HEK293 (cell line): ENCODE data around the gene JADE3.

Experiments used
- ATF2 ChIP-seq: fragments of 450-650 bp; formaldehyde crosslinking; IDR thresholded peaks from 2 replicates; pipeline ENCODE4 v1.5.1; 2016; ENCODE audit warnings: missing biosample characterization, missing genetic modification characterization, low read depth
- HOXC10 ChIP-seq: sonication (generic); formaldehyde crosslinking; IDR thresholded peaks from 2 replicates; pipeline ENCODE4 v1.8.1; 2023; ENCODE audit warnings: mild to moderate bottlenecking, missing genetic modification reagents
- INSM2 ChIP-seq: fragments of 450-650 bp; formaldehyde crosslinking; IDR thresholded peaks from 2 replicates; pipeline ENCODE4 v1.5.1; 2016; ENCODE audit warnings: missing biosample characterization, missing genetic modification characterization
- MYNN ChIP-seq: fragments of 450-650 bp; formaldehyde crosslinking; IDR thresholded peaks from 2 replicates; pipeline ENCODE4 v1.5.1; 2016; ENCODE audit warnings: missing biosample characterization, missing genetic modification characterization, borderline replicate concordance
- PRDM1 ChIP-seq: fragments of 450-650 bp; formaldehyde crosslinking; IDR thresholded peaks from 2 replicates; pipeline ENCODE4; 2016; ENCODE audit warnings: missing biosample characterization, missing genetic modification characterization
- SP2 ChIP-seq: fragments of 450-650 bp; formaldehyde crosslinking; IDR thresholded peaks from 2 replicates; pipeline ENCODE4 v1.5.1; 2016; ENCODE audit warnings: missing biosample characterization, missing genetic modification characterization
- ZBTB17 ChIP-seq: fragments of 450-650 bp; formaldehyde crosslinking; IDR thresholded peaks from 2 replicates; pipeline ENCODE4 v1.5.1; 2016; ENCODE audit warnings: missing biosample characterization, missing genetic modification characterization
- ZBTB26 ChIP-seq: fragments of 450-650 bp; formaldehyde crosslinking; optimal IDR thresholded peaks from 2 replicates; pipeline ENCODE3; 2016; ENCODE audit warnings: missing biosample characterization, mild to moderate bottlenecking, missing genetic modification characterization
- ZNF202 ChIP-seq: fragments of 450-650 bp; formaldehyde crosslinking; IDR thresholded peaks from 2 replicates; pipeline ENCODE4 v1.5.1; 2016; ENCODE audit warnings: missing biosample characterization, missing genetic modification characterization, borderline replicate concordance
- ZNF211 ChIP-seq: fragments of 450-650 bp; formaldehyde crosslinking; IDR thresholded peaks from 2 replicates; pipeline ENCODE4 v1.5.1; 2016; ENCODE audit warnings: low read depth, missing biosample characterization, missing genetic modification characterization
- ZNF221 ChIP-seq: fragments of 450-650 bp; formaldehyde crosslinking; IDR thresholded peaks from 2 replicates; pipeline ENCODE4 v1.5.1; 2017; ENCODE audit warnings: missing biosample characterization, missing genetic modification characterization, borderline replicate concordance
- ZNF501 ChIP-seq: fragments of 450-650 bp; formaldehyde crosslinking; IDR thresholded peaks from 2 replicates; pipeline ENCODE4 v1.5.1; 2016; ENCODE audit warnings: missing biosample characterization, missing genetic modification characterization
- ZNF510 ChIP-seq: fragments of 450-650 bp; formaldehyde crosslinking; IDR thresholded peaks from 2 replicates; pipeline ENCODE4 v1.5.1; 2018; ENCODE audit warnings: mild to moderate bottlenecking, missing genetic modification characterization, missing biosample characterization; ENCODE audit not compliant: insufficient replicate concordance
- ZNF548 ChIP-seq: fragments of 450-650 bp; formaldehyde crosslinking; IDR thresholded peaks from 2 replicates; pipeline ENCODE4 v1.5.1; 2016; ENCODE audit warnings: missing biosample characterization, missing genetic modification characterization
- ZNF624 ChIP-seq: fragments of 450-650 bp; formaldehyde crosslinking; IDR thresholded peaks from 2 replicates; pipeline ENCODE4 v1.5.1; 2017; ENCODE audit warnings: missing biosample characterization, missing genetic modification characterization
- ZNF747 ChIP-seq: fragments of 450-650 bp; formaldehyde crosslinking; IDR thresholded peaks from 2 replicates; pipeline ENCODE4 v1.5.1; 2016; ENCODE audit warnings: missing biosample characterization, missing genetic modification characterization
- ZNF785 ChIP-seq: fragments of 450-650 bp; formaldehyde crosslinking; IDR thresholded peaks from 2 replicates; pipeline ENCODE4 v1.5.1; 2016; ENCODE audit warnings: missing biosample characterization, missing genetic modification characterization
- TF ChIP-seq, protein P1 (sequence below): fragments of 450-650 bp; formaldehyde crosslinking; IDR thresholded peaks from 2 replicates; pipeline ENCODE4 v1.5.1; 2016; ENCODE audit warnings: missing biosample characterization, missing genetic modification characterization
- TF ChIP-seq, protein P2 (sequence below): fragments of 450-650 bp; formaldehyde crosslinking; IDR thresholded peaks from 2 replicates; pipeline ENCODE4 v1.5.1; 2016; ENCODE audit warnings: missing biosample characterization, missing genetic modification characterization
- TF ChIP-seq, protein P3 (sequence below): fragments of 450-650 bp; formaldehyde crosslinking; conservative IDR thresholded peaks from 2 replicates; pipeline ENCODE4 v1.5.1; 2016; ENCODE audit warnings: low read depth, missing biosample characterization, missing genetic modification characterization
- TF ChIP-seq, protein P4 (sequence below): fragments of 450-650 bp; IDR thresholded peaks from 2 replicates; pipeline ENCODE4 v1.5.1; 2018; ENCODE audit warnings: missing biosample characterization, mild to moderate bottlenecking, missing genetic modification characterization

JADE3 gene

DNA sequence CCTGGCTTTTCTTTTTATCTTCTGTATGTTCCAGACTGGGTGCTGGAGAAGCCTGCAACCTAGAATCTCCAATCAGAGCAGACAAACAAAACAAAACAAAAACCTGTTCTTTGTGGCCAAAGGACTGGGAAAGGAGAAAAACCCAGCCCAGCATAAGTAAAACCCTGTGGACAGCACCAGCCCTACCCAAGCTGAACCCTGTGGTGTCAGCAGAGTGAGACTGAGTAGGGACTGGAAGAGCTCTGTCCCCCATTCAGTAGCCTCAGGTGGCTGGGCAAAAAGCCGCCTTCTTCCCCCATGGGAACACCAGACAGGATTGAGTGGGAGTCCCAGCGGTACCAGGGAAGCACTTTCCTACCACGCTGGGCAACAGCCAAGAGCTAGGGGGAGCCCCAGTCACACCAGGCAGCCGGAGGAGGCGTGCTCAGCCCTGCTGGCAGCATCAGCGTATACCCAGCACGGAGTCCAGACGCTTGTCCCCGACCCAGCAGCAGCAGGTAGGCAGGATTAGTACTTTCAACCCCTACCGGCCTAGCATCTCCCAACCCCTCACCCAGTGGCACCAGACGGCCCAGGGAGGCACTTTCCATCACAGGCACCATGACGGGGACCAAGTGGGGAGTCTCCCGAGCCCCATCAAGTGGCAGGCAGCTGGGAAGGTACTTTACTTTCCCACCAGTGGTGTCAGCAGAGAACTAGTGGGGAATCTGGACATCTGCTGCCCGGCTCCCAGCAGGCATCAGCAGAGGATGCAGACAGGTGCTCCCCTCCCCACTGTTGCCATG, 8.6 kb upstream of the JADE3 start (continued):
- TF ChIP-seq, protein P1, sequence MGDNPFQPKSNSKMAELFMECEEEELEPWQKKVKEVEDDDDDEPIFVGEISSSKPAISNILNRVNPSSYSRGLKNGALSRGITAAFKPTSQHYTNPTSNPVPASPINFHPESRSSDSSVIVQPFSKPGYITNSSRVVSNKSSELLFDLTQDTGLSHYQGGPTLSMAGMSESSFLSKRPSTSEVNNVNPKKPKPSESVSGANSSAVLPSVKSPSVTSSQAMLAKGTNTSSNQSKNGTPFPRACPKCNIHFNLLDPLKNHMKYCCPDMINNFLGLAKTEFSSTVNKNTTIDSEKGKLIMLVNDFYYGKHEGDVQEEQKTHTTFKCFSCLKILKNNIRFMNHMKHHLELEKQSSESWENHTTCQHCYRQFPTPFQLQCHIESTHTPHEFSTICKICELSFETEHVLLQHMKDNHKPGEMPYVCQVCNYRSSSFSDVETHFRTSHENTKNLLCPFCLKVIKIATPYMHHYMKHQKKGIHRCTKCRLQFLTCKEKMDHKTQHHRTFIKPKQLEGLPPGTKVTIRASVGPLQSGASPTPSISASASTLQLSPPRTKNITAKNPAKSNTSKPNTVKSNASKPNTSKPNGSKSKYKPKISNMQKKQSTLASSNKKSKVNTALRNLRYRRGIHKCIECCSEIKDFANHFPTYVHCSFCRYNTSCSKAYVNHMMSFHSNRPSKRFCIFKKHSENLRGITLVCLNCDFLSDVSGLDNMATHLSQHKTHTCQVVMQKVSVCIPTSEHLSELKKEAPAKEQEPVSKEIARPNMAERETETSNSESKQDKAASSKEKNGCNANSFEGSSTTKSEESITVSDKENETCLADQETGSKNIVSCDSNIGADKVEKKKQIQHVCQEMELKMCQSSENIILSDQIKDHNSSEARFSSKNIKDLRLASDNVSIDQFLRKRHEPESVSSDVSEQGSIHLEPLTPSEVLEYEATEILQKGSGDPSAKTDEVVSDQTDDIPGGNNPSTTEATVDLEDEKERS (tag by site-specific recombination), result no peak
- TF ChIP-seq ATF2 (tag by site-specific recombination), result no peak
- no peak for TF ChIP-seq ZNF548 (tag by site-specific recombination)
- TF ChIP-seq, protein P2, sequence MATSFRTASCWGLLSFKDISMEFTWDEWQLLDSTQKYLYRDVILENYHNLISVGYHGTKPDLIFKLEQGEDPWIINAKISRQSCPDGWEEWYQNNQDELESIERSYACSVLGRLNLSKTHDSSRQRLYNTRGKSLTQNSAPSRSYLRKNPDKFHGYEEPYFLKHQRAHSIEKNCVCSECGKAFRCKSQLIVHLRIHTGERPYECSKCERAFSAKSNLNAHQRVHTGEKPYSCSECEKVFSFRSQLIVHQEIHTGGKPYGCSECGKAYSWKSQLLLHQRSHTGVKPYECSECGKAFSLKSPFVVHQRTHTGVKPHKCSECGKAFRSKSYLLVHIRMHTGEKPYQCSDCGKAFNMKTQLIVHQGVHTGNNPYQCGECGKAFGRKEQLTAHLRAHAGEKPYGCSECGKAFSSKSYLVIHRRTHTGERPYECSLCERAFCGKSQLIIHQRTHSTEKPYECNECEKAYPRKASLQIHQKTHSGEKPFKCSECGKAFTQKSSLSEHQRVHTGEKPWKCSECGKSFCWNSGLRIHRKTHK (tag by site-specific recombination), result no peak
- TF ChIP-seq SP2 (tag by site-specific recombination), result no peak
- TF ChIP-seq ZNF202 (tag by site-specific recombination), result no peak
- no peak for TF ChIP-seq ZNF510 (tag by site-specific recombination)
- TF ChIP-seq ZNF501 (tag by site-specific recombination), result no peak
- TF ChIP-seq, protein P3, sequence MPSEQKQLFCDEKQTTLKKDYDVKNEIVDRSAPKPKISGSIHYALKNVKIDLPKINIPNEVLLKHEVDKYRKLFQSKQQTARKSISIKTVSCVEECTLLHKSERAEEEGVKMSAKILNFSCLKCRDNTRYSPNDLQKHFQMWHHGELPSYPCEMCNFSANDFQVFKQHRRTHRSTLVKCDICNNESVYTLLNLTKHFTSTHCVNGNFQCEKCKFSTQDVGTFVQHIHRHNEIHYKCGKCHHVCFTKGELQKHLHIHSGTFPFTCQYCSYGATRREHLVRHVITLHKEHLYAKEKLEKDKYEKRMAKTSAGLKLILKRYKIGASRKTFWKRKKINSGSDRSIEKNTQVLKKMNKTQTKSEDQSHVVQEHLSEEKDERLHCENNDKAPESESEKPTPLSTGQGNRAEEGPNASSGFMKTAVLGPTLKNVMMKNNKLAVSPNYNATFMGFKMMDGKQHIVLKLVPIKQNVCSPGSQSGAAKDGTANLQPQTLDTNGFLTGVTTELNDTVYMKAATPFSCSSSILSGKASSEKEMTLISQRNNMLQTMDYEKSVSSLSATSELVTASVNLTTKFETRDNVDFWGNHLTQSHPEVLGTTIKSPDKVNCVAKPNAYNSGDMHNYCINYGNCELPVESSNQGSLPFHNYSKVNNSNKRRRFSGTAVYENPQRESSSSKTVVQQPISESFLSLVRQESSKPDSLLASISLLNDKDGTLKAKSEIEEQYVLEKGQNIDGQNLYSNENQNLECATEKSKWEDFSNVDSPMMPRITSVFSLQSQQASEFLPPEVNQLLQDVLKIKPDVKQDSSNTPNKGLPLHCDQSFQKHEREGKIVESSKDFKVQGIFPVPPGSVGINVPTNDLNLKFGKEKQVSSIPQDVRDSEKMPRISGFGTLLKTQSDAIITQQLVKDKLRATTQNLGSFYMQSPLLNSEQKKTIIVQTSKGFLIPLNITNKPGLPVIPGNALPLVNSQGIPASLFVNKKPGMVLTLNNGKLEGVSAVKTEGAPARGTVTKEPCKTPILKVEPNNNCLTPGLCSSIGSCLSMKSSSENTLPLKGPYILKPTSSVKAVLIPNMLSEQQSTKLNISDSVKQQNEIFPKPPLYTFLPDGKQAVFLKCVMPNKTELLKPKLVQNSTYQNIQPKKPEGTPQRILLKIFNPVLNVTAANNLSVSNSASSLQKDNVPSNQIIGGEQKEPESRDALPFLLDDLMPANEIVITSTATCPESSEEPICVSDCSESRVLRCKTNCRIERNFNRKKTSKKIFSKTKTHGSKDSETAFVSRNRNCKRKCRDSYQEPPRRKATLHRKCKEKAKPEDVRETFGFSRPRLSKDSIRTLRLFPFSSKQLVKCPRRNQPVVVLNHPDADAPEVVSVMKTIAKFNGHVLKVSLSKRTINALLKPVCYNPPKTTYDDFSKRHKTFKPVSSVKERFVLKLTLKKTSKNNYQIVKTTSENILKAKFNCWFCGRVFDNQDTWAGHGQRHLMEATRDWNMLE (tag by site-specific recombination), result no peak
- no peak for TF ChIP-seq ZBTB26 (tag by site-specific recombination)
- TF ChIP-seq PRDM1 (tag by site-specific recombination), result peak; percentile 29
- no peak for TF ChIP-seq INSM2 (tag by site-specific recombination)
- no peak for TF ChIP-seq ZNF624 (tag by site-specific recombination)
- TF ChIP-seq ZNF747 (tag by site-specific recombination), result no peak
- TF ChIP-seq ZNF221, result no peak
- TF ChIP-seq ZBTB17 (tag by site-specific recombination), result peak; percentile 75
- TF ChIP-seq, protein P4, sequence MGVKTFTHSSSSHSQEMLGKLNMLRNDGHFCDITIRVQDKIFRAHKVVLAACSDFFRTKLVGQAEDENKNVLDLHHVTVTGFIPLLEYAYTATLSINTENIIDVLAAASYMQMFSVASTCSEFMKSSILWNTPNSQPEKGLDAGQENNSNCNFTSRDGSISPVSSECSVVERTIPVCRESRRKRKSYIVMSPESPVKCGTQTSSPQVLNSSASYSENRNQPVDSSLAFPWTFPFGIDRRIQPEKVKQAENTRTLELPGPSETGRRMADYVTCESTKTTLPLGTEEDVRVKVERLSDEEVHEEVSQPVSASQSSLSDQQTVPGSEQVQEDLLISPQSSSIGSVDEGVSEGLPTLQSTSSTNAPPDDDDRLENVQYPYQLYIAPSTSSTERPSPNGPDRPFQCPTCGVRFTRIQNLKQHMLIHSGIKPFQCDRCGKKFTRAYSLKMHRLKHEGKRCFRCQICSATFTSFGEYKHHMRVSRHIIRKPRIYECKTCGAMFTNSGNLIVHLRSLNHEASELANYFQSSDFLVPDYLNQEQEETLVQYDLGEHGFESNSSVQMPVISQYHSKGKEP (tag by site-specific recombination), result no peak
- TF ChIP-seq ZNF211, result no peak
- 0 out of 2 replicates have a peak, but pooled peaks have one; percentile 33 for TF ChIP-seq HOXC10 (CRISPR knock-in tag)
- no peak for TF ChIP-seq ZNF785
- no peak for TF ChIP-seq MYNN (tag by site-specific recombination)
